MV-4-11 (cell line): ENCODE measurements around the gene MUSTN1.

Experiments used
- DNase-seq: peaks from one replicate; lab custom pipeline; 2025; lab: John Stamatoyannopoulos, UW

MUSTN1 gene

DNA sequence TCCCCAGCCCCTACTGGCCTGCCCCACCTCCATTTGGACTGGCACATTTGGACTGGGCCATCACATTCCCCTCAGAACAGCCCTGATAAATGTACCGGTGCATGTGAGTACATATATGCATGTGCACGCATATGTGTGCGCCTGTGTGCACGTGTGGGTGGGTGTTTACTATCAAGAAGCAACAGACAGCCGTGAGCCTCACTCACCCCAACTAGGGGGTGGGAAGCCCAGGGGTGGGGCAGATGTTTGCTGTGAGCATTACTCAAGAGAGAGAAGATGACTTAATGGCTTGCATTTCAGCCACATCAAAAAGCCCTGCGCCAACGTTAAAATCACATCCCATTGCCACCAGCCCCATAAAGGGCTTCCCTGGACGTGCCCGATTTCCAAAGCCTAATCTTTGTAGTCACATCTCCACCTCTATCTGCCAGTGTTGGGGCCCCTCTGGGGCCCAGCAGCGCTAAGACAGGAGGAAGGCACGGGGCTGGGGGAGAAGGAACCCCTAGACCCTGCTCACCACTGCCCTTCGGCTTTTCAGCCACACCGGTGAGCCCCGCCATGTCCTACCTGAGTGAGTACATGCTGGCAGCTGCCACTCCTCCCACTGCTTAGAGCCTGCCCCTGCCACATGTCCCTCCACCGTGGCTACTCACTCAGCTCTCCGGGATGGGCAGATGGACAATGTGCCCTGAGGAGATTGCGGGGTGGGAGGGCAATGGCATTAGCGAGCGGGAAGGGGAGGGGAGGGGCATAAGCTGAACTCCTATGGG, 29.4 kb downstream of the MUSTN1 start:
- no peak for DNase-seq

- no peak for DNase-seq
These were observed 33.0 kb downstream of the MUSTN1 start for GRCh38 chr3:52801839-52802238.

DNA sequence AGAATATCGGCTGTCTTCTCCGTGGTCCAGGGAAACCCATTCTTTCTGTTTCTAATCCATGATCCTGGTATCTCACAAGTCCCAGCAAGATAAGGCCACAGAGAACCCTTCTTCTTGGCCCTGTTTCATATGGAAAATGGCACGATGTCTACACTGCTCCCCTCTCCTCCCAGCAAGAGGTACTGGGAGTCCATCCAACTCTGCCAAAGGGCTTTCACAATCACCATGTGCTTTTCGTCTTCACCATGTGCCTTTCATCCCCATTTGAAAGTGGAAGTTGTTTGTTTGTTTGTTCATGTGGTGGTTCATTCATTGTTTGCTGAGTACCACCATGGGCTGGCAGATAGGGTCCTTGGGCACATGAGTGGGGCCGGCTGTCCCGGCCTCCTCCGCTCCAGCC, 34.7 kb downstream of the MUSTN1 start:
- no peak for DNase-seq

GRCh38 chr3:52798978-52799476, 35.8 kb downstream of the MUSTN1 start:
- DNase-seq = no peak

DNA sequence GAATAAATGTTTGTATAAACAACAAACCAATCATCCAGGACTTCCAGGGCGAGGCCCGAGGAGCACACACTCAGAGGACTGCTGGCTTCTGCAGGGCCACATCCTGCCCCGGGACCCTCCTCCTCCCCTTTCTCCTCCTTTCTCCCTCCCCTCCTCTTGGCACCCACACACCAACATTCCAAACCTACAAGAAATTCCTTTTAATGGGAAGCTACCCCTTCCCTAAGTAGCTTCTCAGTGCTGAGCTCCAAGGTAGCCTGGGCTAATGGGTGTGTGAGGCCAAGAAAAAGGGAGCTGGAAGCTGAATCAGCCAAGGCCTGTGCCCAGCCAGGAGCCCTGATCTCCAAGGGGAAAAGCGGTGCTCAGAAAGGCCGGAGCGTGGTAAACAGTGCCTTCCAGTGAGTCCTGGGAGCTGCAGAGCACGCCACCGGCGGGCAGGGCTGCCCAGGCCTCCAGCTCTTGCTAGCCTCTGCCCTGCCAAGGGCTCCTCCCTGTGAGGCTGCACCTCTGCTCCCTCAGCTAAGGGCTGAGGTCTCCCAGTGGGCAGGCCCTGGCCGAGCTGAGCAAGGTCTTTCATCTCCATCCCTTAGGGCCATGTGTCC, 36.3 kb downstream of the MUSTN1 start:
- DNase-seq = no peak

DNA sequence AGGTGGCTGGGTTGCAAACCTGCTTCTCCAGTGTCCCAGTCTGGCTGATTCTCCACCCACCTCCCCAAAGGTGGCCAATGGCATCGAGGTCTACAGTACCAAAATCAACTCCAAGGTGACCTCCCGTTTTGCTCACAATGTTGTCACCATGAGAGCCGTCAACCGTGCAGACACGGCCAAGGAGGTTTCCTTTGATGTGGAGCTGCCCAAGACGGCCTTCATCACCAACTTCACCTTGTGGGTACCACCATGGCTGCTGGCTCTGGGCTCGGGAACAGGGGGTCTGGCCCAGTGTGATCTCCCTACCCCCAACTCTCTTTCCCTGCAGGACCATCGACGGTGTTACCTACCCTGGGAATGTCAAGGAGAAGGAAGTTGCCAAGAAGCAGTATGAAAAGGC, 38.4 kb downstream of the MUSTN1 start:
- no peak for DNase-seq

DNA sequence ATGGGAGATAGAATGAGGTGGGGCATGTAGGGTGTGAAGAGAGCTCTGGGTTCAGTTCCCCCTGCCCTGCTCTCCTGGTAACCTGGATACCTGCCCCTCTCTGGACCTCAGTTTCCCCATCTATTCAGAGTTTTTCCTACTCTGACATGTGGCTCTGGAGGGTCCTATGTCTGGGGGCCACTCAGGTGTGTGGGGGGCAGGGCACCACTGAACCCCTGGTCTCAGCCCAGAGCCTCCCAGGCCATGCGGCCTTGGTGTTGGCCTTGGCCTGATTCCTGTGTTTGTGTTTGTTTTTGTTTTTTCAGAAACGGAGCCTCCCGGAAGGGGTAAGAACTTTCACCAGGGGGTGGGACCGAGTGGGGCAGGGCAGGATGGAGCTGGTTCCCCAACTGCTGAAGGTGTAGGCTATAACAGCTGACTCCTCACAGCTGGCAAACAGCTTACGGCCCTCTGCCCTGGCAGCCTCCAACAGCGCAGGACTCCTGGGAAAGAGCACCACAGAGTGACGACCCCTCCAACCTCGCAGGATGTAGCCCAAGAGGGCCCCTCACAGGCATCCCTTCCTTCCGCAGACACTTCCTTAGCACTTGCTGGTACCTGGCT, 39.4 kb downstream of the MUSTN1 start:
- no peak for DNase-seq

DNA sequence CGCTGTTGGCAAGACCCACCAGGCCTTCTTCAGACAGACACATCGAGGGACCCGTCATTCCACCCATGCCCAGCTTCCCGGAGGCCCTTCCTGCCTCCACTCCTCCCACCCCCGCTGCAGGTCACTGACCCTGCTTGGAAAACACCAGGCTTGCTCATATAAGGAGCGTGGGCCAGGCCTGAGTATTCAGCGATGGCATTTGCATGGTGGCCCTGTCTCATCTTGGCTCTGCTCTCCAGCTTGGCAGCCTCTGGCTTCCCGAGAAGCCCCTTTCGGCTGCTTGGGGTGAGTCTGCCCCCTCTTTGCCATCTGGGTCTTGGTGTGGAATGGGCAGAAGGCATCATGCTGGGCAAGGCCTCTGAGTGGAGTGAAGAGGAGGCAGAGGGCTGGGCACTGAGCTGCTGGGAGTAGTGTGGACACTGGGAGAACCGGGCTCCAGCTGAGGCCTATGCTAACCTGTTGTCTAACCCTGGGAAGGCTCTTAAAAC, 40.2 kb downstream of the MUSTN1 start, which contains the start of gene ITIH3:
Gene ITIH3, plus strand, starts transcription at position 185 of the 488 bp plus-strand sequence. Its CDS starts 8 bp downstream, at position 193.
- no peak for DNase-seq

GRCh38 chr3:52793702-52794611, 40.9 kb downstream of the MUSTN1 start:
- no peak for DNase-seq

DNA sequence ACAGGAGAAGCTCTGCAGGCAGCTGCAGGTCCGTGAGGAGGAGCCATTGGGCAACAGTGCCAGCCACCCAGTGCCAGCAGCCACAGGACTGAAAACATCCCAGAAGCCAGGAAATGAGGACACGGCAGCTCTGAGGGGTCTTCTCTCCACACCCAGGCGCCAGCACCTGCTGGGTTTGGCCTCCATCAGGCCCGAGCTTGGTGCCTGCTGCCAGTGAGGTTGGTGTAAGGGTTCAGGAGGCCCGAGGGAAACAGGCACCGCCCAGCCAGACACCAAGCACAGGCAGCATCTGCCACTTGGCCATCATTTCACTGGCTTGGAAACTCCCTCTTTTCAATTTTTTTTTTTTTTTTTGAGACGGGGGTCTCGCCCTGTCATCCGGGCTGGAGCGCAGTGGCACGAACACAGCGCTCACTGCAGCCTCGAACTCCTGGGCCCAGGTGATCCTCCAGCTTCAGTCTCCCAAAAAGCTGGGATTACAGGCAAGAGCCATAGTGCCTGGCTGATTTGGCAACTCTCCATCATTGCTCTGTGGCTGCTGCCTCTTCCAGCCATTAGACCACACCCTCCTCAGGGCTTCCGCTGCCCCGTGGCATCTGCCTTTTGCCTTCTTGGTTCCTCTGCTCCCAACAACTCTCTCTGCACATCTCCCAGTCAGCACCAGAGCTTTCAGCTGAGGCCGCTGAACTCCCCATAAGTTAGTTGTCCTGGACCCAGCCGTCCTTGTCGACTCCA, 41.7 kb downstream of the MUSTN1 start:
- DNase-seq = no peak

- no peak for DNase-seq
These were observed 42.4 kb downstream of the MUSTN1 start for GRCh38 chr3:52792413-52792812.

- DNase-seq = no peak
These were observed 42.9 kb downstream of the MUSTN1 start for GRCh38 chr3:52791928-52792327.

GRCh38 chr3:52791366-52791765, 43.5 kb downstream of the MUSTN1 start:
- DNase-seq = no peak

DNA sequence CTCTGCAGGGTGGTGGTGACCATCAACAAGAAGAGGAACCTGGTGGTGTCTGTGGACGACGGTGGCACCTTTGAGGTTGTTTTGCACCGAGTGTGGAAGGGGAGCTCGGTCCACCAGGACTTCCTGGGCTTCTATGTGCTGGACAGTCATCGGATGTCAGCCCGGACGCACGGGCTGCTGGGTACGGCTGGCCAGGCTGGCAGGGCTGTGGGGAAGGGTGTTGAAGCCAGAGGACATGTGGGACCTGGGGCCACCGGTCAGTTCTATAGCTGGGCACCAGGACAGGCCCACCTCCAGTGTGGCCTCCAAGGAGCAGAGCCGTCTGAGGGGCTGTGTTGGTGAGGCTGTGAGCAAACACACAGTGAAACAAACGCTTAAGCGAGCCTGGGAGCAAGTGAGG, 44.1 kb downstream of the MUSTN1 start:
- DNase-seq = no peak

DNA sequence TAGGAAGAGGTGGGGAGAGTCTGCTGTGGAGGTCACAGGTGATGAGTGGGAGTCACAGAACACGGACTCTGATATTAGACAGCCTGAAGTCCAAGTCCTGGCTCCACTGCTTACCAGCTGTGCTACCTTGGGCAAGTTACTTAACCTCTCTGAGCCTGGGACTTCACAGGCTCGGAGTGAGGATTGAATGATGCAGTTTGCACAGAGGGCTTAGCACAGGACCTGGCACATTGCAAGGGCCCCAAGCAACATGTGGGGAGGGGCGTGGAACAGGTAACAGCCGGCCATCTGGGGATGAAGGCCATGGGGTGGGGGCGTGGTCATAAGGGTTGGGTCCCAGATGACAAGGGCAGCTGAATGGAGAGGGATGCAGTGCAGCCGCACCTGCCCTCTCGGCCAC, 44.5 kb downstream of the MUSTN1 start:
- DNase-seq = no peak

- DNase-seq = no peak
These were observed 45.1 kb downstream of the MUSTN1 start for GRCh38 chr3:52789746-52790040.

- no peak for DNase-seq
These were observed 45.7 kb downstream of the MUSTN1 start for GRCh38 chr3:52788890-52789745.

DNA sequence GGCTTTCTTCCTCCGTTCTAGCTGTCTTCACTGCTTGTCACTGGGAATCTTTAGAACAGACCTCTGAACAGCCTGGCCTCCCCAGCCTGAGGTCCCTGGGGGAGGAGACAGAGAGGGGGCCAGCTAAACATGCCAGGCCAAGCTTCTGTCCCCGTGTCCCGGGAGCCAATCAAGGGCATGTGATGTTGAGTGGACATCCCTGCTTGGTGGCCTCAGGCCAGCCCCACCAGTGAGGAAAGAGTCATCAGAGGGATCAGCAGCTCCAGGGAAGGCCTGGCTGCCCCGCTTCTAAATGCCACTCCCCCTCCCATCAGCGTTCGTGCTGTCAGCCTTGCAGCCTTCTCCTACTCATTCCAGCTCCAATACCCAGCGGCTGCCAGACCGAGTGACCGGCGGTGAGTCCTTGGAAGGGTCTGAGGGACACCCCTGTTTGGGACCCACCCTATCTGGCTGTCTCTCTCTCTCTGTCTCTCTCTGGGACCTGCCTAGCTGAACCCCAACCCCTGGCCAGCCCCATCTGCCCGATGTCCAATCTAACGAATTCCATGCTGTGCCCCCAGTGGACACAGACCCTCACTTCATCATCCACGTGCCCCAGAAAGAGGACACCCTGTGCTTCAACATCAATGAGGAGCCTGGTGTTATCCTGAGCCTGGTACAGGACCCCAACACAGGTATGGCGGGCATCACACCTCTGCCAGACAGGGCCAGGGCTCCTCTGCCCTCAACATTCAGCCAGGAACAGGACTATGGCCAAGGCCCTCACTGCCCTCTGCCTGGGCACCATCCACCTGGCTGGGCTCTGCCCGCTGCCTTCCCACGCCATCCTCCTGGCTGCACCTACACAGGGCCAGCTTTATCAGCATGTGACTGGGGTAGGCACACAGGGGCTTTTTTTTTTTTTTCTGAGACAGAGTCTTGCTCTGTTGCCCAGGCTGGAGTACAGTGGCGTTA, 46.9 kb downstream of the MUSTN1 start:
- DNase-seq = no peak

- no peak for DNase-seq
These were observed 47.6 kb downstream of the MUSTN1 start for GRCh38 chr3:52787246-52787645.
